Parathyroid adenoma (tissue), 2 donors: Measurements from ENCODE around the gene CYSRT1.
A peak's percentile ranks its signal among the peaks of the same experiment; 100 is the strongest.

Source experiments
- H2AFZ ChIP-seq: fragments of 300-600 bp; sonication (generic); one replicate; pipeline ENCODE4 v1.7.0; 2017; ENCODE audit warnings: antibody characterized with exemption, mild to moderate bottlenecking
- H3K27ac ChIP-seq: fragments of 300-600 bp; sonication (generic); one replicate; pipeline ENCODE4 v1.7.0; 2017
- H3K27me3 ChIP-seq: fragments of 300-600 bp; sonication (generic); one replicate; pipeline ENCODE4 v1.7.0; 2017; ENCODE audit warnings: low read length; ENCODE audit not compliant: control insufficient read depth, insufficient read depth
- H3K36me3 ChIP-seq: fragments of 300-600 bp; sonication (generic); one replicate; pipeline ENCODE4 v1.7.0; 2017; ENCODE audit warnings: low read length; ENCODE audit not compliant: control insufficient read depth, insufficient read depth
- H3K4me1 ChIP-seq: fragments of 300-600 bp; sonication (generic); one replicate; pipeline ENCODE4 v1.7.0; 2017; ENCODE audit warnings: control low read depth
- H3K4me2 ChIP-seq: fragments of 300-600 bp; sonication (generic); one replicate; pipeline ENCODE4 v1.7.0; 2017; ENCODE audit warnings: low read length
- H3K4me3 ChIP-seq: fragments of 300-600 bp; sonication (generic); one replicate; pipeline ENCODE4 v1.7.0; 2017; ENCODE audit warnings: low read depth, low read length
- H3K79me2 ChIP-seq: fragments of 300-600 bp; sonication (generic); one replicate; pipeline ENCODE4 v1.7.0; 2017; ENCODE audit warnings: control low read depth
- H3K9ac ChIP-seq: fragments of 300-600 bp; sonication (generic); one replicate; pipeline ENCODE4 v1.7.0; 2017; ENCODE audit warnings: mild to moderate bottlenecking
- H3K9me3 ChIP-seq: fragments of 300-600 bp; sonication (generic); one replicate; pipeline ENCODE4 v1.7.0; 2017; ENCODE audit warnings: low read length; ENCODE audit not compliant: control insufficient read depth
- CTCF ChIP-seq: fragments of 300-600 bp; sonication (generic); IDR thresholded peaks from one replicate; pipeline ENCODE4 v1.7.0; 2017; ENCODE audit warnings: antibody characterized with exemption, mild to moderate bottlenecking
- donor health status: primary hyperparathyroidism.

The CYSRT1 gene

GRCh38 chr9:137202966-137203365, 22.0 kb upstream of the CYSRT1 start:
- peaks cover 4% of the 10 kb centered on the region for H3K4me1 ChIP-seq
- no peak overlapping the region for H3K4me3 ChIP-seq

DNA sequence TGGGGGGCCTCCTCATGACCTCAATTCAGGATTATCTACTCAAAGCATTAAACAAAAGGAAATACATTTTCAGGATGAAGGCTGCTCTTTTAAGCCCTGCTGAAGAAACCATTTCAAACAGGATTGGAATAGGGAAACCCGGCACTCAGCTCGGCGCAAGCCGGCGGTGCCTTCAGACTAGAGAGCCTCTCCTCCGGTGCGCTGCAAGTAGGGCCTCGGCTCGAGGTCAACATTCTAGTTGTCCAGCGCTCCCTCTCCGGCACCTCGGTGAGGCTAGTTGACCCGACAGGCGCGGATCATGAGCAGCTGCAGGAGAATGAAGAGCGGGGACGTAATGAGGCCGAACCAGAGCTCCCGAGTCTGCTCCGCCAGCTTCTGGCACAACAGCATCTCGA, 20.2 kb upstream of the CYSRT1 start:
- Histone ChIP-seq H3K4me3 (peak overlapping the region; percentile 74), H3K4me2 (peak overlapping the region; percentile 67), H3K79me2 (peaks cover 17% of the 10 kb centered on the region), H3K9ac (no peak overlapping the region), H2AFZ (no peak overlapping the region), H3K27me3 (no peaks in the 10 kb centered on the region), H3K9me3 (no peaks in the 10 kb centered on the region), H3K27ac (no peak overlapping the region), H3K36me3 (no peaks in the 10 kb centered on the region), H3K4me1 (no peaks in the 10 kb centered on the region)
- TF ChIP-seq CTCF: no peak

More at GRCh38 chr9:137202966-137203365, 22.0 kb upstream of the CYSRT1 start:
- Histone ChIP-seq H3K9me3 (no peaks in the 10 kb centered on the region), H3K27ac (no peak overlapping the region), H3K36me3 (no peaks in the 10 kb centered on the region), H3K27me3 (no peaks in the 10 kb centered on the region), H2AFZ (no peak overlapping the region), H3K79me2 (peaks cover 21% of the 10 kb centered on the region), H3K9ac (no peak overlapping the region), H3K4me2 (no peak overlapping the region)
- TF ChIP-seq CTCF: no peak

DNA sequence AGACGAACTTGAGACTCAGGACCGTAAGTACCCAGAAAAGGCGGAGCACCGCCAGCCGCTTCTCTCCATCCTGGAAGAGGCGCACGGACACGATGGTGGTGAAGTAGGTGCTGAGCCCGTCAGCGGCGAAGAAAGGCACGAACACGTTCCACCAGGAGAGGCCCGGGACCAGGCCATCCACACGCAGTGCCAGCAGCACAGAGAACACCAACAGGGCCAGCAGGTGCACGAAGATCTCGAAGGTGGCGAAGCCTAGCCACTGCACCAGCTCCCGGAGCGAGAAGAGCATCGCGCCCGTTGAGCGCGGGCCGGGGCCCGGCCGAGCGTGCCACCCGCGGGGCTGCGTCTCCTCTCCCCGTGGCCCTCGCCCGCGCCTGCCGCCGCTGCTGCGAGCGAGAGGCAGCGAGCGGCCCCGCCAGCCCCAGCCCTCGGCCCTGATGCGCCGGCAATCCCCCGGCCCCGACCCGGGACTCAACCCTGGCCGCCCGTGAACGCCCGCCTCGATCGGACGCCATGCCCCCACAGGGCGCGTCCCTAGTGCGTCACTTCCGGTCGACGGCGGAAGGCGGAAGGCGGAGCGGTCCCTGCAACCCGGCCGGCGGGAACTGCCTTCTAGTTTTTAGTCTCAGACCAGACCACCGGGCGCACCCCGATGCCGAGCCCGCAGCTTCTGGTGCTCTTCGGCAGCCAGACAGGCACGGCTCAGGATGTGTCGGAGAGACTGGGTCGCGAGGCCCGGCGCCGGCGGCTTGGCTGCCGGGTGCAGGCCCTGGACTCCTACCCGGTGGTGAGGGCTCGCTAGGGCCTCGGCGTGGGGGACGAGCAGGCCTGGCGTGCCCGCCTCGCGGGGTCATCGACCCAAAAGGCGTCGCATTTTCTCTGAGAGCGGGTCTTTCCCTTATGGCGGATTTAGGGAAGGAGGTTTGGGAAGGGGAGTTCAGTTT, 19.6 kb upstream of the CYSRT1 start, which contains the start of the genes NDOR1 and TMEM203:
NDOR1 (plus strand) TSS at position 575 of the 944 bp plus-strand sequence; CDS start at position 653, 78 bp downstream.
TMEM203 (minus strand) TSS at position 523 of the 944 bp plus-strand sequence; CDS start at position 289, 234 bp downstream.
- no peak for TF ChIP-seq CTCF
- no peaks in the 10 kb centered on the region for H3K27me3 ChIP-seq
- H3K4me1 ChIP-seq: no peaks in the 10 kb centered on the region
- H3K4me2 ChIP-seq: peak within 1 kb of the TSS; percentile 67
- peak within 1 kb of the TSS; percentile 74 for H3K4me3 ChIP-seq
- peak within 1 kb of the TSS; percentile 94 for H2AFZ ChIP-seq
- peak within 1 kb of the TSS; percentile 44 for H3K27ac ChIP-seq
- no peaks in the 10 kb centered on the region for H3K36me3 ChIP-seq
- peaks cover 17% of the 10 kb centered on the region for H3K79me2 ChIP-seq
- H3K9me3 ChIP-seq: no peaks in the 10 kb centered on the region
- H3K9ac ChIP-seq: peak within 1 kb of the TSS; percentile 76

- no peak for TF ChIP-seq CTCF
- Histone ChIP-seq H3K36me3 (no peaks in the 10 kb centered on the region), H3K4me1 (no peaks in the 10 kb centered on the region), H3K4me3 (peak overlapping the region; percentile 74), H3K79me2 (peaks cover 17% of the 10 kb centered on the region), H2AFZ (no peak overlapping the region), H3K27me3 (no peaks in the 10 kb centered on the region), H3K9ac (no peak overlapping the region), H3K9me3 (no peaks in the 10 kb centered on the region), H3K4me2 (peak overlapping the region; percentile 67), H3K27ac (no peak overlapping the region)
Observed at GRCh38 chr9:137206602-137207001, 18.4 kb upstream of the CYSRT1 start.
